Activated CD8-positive, alpha-beta T cell treated with anti-CD3 and anti-CD28 coated beads, Interleukin-2, amount 10 ng/mL, durations not matched to agents 7 days and 5 days (primary cell): Measurements from ENCODE around the gene ALDH1A3. TPM values are rescaled to one million over a fixed set of nuclear protein-coding genes. Genes with fewer than 3 reads are reported as not detected.

Experiments used
- ATAC-seq: fragments of 150-1000 bp; cut with Tn5 transposase; one replicate; pipeline ENCODE4 v1.10.0; 2021; ENCODE audit warnings: moderate library complexity
- CTCF ChIA-PET: fragments of 350-600 bp; sonication (Branson Sonifier 250); formaldehyde crosslinking; loops from one replicate; lab custom pipeline; 2021; ENCODE audit warnings: antibody characterized with exemption; lab: Charles Lee
- POLR2A ChIA-PET: fragments of 350-600 bp; sonication (Branson Sonifier 250); formaldehyde crosslinking; loops from one replicate; lab custom pipeline; 2021; ENCODE audit warnings: antibody characterized with exemption; lab: Charles Lee
- DNase-seq: peaks from one replicate; pipeline ENCODE4 v3.0.0-alpha.2; 2020
- H3K27ac Mint-ChIP-seq: one replicate; pipeline ENCODE4 v1.8.0; 2021; ENCODE audit warnings: mild to moderate bottlenecking, mixed read lengths
- H3K27me3 Mint-ChIP-seq: one replicate; pipeline ENCODE4 v1.8.0; 2021; ENCODE audit warnings: low read depth, mixed read lengths
- H3K36me3 Mint-ChIP-seq: one replicate; pipeline ENCODE4 v1.8.0; 2021; ENCODE audit warnings: low read depth, mixed read lengths
- H3K4me1 Mint-ChIP-seq: one replicate; pipeline ENCODE4 v1.8.0; 2021; ENCODE audit warnings: low read depth, mixed read lengths
- H3K4me3 Mint-ChIP-seq: one replicate; pipeline ENCODE4 v1.8.0; 2021; ENCODE audit warnings: mild to moderate bottlenecking, mixed read lengths
- H3K9me3 Mint-ChIP-seq: one replicate; pipeline ENCODE4 v1.8.0; 2022; ENCODE audit warnings: mixed read lengths; ENCODE audit not compliant: insufficient read depth
- total RNA-seq, 2 experiments: library from RNA; stranded (reverse); gene quantifications; one replicate each; pipeline ENCODE4 v1.2.3, GENCODE V29; 2021

Gene ALDH1A3
- total RNA-seq, 2 experiments from 2014 or later: not detected

- ChIA-PET POLR2A (no interaction called here), CTCF (interaction anchor here (1.2 kb wide), 1 partner anchor 131 kb away, joined by 6 read pairs; no protein-coding TSS in a partner anchor)
- Mint-ChIP-seq H3K4me1 (peaks cover 10% of the 10 kb centered on the region), H3K4me3 (no peak overlapping the region), H3K36me3 (no peaks in the 10 kb centered on the region), H3K27ac (no peak overlapping the region), H3K27me3 (peaks cover 61% of the 10 kb centered on the region), H3K9me3 (no peaks in the 10 kb centered on the region)
- DNase-seq (no peak), ATAC-seq (no peak)
Observed at GRCh38 chr15:100877551-100877950, 2.1 kb upstream of the ALDH1A3 start.

GRCh38 chr15:100878130-100878529 is 1.5 kb upstream of the ALDH1A3 start:
- Mint-ChIP-seq H3K27me3 (peaks cover 66% of the 10 kb centered on the region), H3K36me3 (no peaks in the 10 kb centered on the region), H3K9me3 (no peaks in the 10 kb centered on the region), H3K4me3 (no peak overlapping the region), H3K27ac (no peak overlapping the region), H3K4me1 (peaks cover 10% of the 10 kb centered on the region)
- ChIA-PET CTCF (interaction anchor here (0.7 to 1.2 kb wide), 2 partner anchors 131 to 536 kb away, joined by 3 to 6 read pairs; no protein-coding TSS in a partner anchor), POLR2A (no interaction called here)
- DNase-seq: no peak
- ATAC-seq: no peak

GRCh38 chr15:100878648-100879047 is 983 bp upstream of the ALDH1A3 start:
- H3K27ac Mint-ChIP-seq: no peak overlapping the region
- no peaks in the 10 kb centered on the region for H3K9me3 Mint-ChIP-seq
- CTCF ChIA-PET: interaction anchor here (0.7 to 1.2 kb wide), 2 partner anchors 130 to 536 kb away, joined by 3 to 6 read pairs; no protein-coding TSS in a partner anchor
- peaks cover 68% of the 10 kb centered on the region for H3K27me3 Mint-ChIP-seq
- POLR2A ChIA-PET: no interaction called here
- H3K4me1 Mint-ChIP-seq: peaks cover 10% of the 10 kb centered on the region
- no peak for DNase-seq
- H3K4me3 Mint-ChIP-seq: peak overlapping the region; percentile 56
- no peaks in the 10 kb centered on the region for H3K36me3 Mint-ChIP-seq
- no peak for ATAC-seq

GRCh38 chr15:100879061-100879463 is 569 bp upstream of the ALDH1A3 start:
- Mint-ChIP-seq H3K9me3 (no peaks in the 10 kb centered on the region), H3K27ac (no peak overlapping the region), H3K4me3 (no peak overlapping the region), H3K27me3 (peaks cover 71% of the 10 kb centered on the region), H3K4me1 (peaks cover 10% of the 10 kb centered on the region), H3K36me3 (no peaks in the 10 kb centered on the region)
- POLR2A ChIA-PET: no interaction called here
- CTCF ChIA-PET: no interaction called here
- ATAC-seq (peak; percentile 12), DNase-seq (no peak)

- peaks cover 71% of the 10 kb centered on the region for H3K27me3 Mint-ChIP-seq
- ChIA-PET POLR2A (no interaction called here), CTCF (no interaction called here)
- DNase-seq (no peak), ATAC-seq (no peak)
- peak overlapping the region; percentile 4 for H3K4me3 Mint-ChIP-seq
- no peaks in the 10 kb centered on the region for H3K36me3 Mint-ChIP-seq
- peaks cover 10% of the 10 kb centered on the region for H3K4me1 Mint-ChIP-seq
- no peaks in the 10 kb centered on the region for H3K9me3 Mint-ChIP-seq
- no peak overlapping the region for H3K27ac Mint-ChIP-seq
Observed at GRCh38 chr15:100880139-100880896, 687 bp downstream of the ALDH1A3 start.

- no peak for ATAC-seq
- DNase-seq: no peak
- no peak overlapping the region for H3K27ac Mint-ChIP-seq
- H3K36me3 Mint-ChIP-seq: no peaks in the 10 kb centered on the region
- H3K27me3 Mint-ChIP-seq: peaks cover 70% of the 10 kb centered on the region
- H3K4me1 Mint-ChIP-seq: peaks cover 10% of the 10 kb centered on the region
- no peaks in the 10 kb centered on the region for H3K9me3 Mint-ChIP-seq
- H3K4me3 Mint-ChIP-seq: no peak overlapping the region
- CTCF ChIA-PET: no interaction called here
- POLR2A ChIA-PET: no interaction called here
Observed at GRCh38 chr15:100880897-100881242, 1.2 kb downstream of the ALDH1A3 start.

- Mint-ChIP-seq H3K4me3 (no peak overlapping the region), H3K27ac (no peak overlapping the region), H3K27me3 (peaks cover 66% of the 10 kb centered on the region), H3K36me3 (no peaks in the 10 kb centered on the region), H3K9me3 (no peaks in the 10 kb centered on the region), H3K4me1 (peaks cover 10% of the 10 kb centered on the region)
- ChIA-PET CTCF (no interaction called here), POLR2A (interaction anchor here (0.8 kb wide), 1 partner anchor 319 kb away, joined by 3 read pairs; no protein-coding TSS in a partner anchor)
- DNase-seq: no peak
- no peak for ATAC-seq
Observed at GRCh38 chr15:100881573-100882336, 2.1 kb downstream of the ALDH1A3 start.

- H3K27me3 Mint-ChIP-seq: peaks cover 61% of the 10 kb centered on the region
- ChIA-PET POLR2A (no interaction called here), CTCF (interaction anchor here (1.6 kb wide), 1 partner anchor 122 kb away, joined by 5 read pairs; no protein-coding TSS in a partner anchor)
- no peaks in the 10 kb centered on the region for H3K9me3 Mint-ChIP-seq
- no peaks in the 10 kb centered on the region for H3K36me3 Mint-ChIP-seq
- DNase-seq (no peak), ATAC-seq (no peak)
- no peak overlapping the region for H3K27ac Mint-ChIP-seq
- H3K4me3 Mint-ChIP-seq: no peak overlapping the region
- peaks cover 9% of the 10 kb centered on the region for H3K4me1 Mint-ChIP-seq
Observed at GRCh38 chr15:100885116-100885515, 5.5 kb downstream of the ALDH1A3 start.

GRCh38 chr15:100885811-100886210 is 6.2 kb downstream of the ALDH1A3 start:
- ATAC-seq (no peak), DNase-seq (no peak)
- Mint-ChIP-seq H3K27ac (no peak overlapping the region), H3K4me3 (no peak overlapping the region), H3K4me1 (peaks cover 4% of the 10 kb centered on the region), H3K9me3 (no peaks in the 10 kb centered on the region), H3K27me3 (peaks cover 61% of the 10 kb centered on the region), H3K36me3 (no peaks in the 10 kb centered on the region)
- ChIA-PET CTCF (interaction anchor here (1.6 kb wide), 1 partner anchor 121 kb away, joined by 5 read pairs; no protein-coding TSS in a partner anchor), POLR2A (no interaction called here)

- CTCF ChIA-PET: interaction anchor here (3.1 kb wide), 1 partner anchor 120 kb away, joined by 13 read pairs; no protein-coding TSS in a partner anchor
- H3K36me3 Mint-ChIP-seq: no peaks in the 10 kb centered on the region
- POLR2A ChIA-PET: no interaction called here
- no peak overlapping the region for H3K4me3 Mint-ChIP-seq
- H3K4me1 Mint-ChIP-seq: peaks cover 2% of the 10 kb centered on the region
- peaks cover 55% of the 10 kb centered on the region for H3K27me3 Mint-ChIP-seq
- H3K27ac Mint-ChIP-seq: no peak overlapping the region
- H3K9me3 Mint-ChIP-seq: no peaks in the 10 kb centered on the region
- no peak for DNase-seq
- no peak for ATAC-seq
Observed at GRCh38 chr15:100887211-100887913, 7.7 kb downstream of the ALDH1A3 start.

GRCh38 chr15:100889385-100890050 is 9.9 kb downstream of the ALDH1A3 start:
- H3K27me3 Mint-ChIP-seq: peaks cover 46% of the 10 kb centered on the region
- no peak for DNase-seq
- no peaks in the 10 kb centered on the region for H3K36me3 Mint-ChIP-seq

More at GRCh38 chr15:100889385-100890050, 9.9 kb downstream of the ALDH1A3 start:
- Mint-ChIP-seq H3K27ac (no peak overlapping the region), H3K4me1 (peaks cover 2% of the 10 kb centered on the region), H3K4me3 (no peak overlapping the region), H3K9me3 (no peaks in the 10 kb centered on the region)
- CTCF ChIA-PET: interaction anchor here (3.1 kb wide), 1 partner anchor 118 kb away, joined by 13 read pairs; no protein-coding TSS in a partner anchor
- ATAC-seq: no peak
- POLR2A ChIA-PET: no interaction called here
